Cortex of kidney (tissue), 1 donor: ENCODE measurements around the gene IBTK.
"Not testable (repeated sequence)": the region's sequence is repeated elsewhere in the genome, so short reads cannot be mapped to it uniquely, and the experiment has no call there.

Source experiments
- DNase-seq: peaks from one replicate; lab custom pipeline; 2025; lab: John Stamatoyannopoulos, UW

The IBTK gene

DNA sequence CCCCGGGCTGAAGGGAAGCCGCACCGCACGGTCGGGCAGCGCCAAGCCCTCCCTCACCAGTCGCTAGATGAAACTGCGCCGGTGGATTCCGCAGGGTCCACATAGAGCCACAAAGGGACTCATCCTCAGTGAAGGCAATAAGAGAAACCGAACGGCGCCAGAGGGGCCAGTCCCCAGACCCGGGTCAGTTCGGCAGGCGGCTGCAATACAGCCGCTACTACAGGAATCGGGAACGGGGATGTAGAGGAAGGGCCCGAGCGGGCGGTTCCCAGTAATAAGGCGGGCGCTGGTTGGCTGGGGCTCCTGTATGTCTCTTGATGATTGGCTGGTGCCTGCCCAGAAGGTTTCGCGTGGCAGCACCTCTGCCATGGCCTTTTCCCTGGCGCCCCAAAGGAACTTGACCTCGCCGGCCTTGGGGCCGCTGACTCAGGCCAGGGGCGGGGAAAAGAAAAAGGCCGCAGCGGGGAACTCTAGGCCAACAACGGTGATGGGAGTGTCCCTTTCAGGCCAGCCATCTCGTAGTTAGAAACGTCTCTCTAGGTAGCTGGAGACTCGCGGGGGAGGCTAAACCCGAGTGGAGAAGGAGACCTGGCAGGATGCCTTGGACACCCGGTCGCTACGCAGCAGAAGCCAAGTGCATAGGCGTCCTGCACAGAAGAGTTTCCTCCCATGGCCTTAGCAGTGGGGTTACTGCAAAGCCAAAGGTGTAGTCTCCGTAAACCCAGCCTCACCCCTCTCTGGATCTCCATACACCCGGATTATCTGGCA is at the start of gene IBTK:
TSS of gene IBTK (minus strand) at position 240 of the 768 bp plus-strand sequence. CDS start 7,258 bp downstream, outside the sequence.
- DNase-seq: no peak

DNA sequence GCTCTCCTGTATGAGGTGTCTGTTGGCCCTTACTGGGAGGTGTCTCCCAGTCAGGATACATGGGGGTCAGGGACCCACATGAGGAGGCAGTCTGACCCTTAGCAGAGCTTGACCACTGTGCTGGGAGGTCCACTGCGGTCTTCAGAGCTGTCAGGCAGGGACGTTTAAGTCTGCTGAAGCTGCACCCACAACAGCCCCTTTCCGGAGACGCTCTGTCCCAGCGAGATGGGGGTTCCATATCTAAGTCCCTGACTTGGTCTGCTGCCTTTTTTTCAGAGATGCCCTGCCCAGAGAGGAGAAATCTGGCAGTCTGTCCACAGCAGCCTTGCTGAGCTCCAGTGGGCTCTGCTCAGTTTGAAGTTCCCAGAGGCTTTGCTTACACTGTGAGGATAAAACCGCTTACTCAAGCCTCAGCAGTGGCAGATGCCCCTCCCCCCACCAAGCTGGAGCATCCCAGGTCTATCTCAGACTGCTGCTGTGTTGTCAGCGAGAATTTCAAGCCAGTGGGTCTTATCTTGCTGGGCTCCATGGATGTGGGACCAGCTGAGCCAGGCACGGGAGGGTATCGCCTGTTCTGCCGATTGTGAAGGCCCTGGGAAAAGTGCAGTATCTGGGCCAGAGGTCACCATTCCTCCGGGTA is 36.3 kb upstream of the IBTK start:
- no peak for DNase-seq

- not testable (repeated sequence) for DNase-seq
Observed at GRCh38 chr6:82281550-82281949, 34.0 kb upstream of the IBTK start.

GRCh38 chr6:82277686-82278085 is 30.1 kb upstream of the IBTK start:
- no peak for DNase-seq

DNA sequence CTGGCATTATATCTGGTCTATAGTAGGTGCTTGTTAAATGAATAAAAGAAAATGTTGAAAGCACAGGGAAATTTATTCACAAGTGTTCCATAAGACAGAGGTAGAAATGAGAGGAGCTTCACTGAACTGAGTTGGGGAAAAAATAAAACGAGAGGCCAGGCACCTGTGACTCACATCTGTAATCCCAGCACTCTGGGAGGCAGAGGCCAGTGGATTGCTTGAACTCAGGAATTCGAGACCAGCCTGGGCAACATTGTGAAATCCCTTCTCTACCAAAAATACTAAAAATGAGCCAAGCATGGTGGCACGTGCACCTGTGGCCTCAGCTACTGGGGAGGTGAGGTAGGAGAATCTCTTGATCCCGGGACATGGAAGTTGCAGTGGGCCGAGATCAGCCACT is 28.1 kb upstream of the IBTK start:
- DNase-seq: no peak

GRCh38 chr6:82273295-82273694 is 25.8 kb upstream of the IBTK start:
- no peak for DNase-seq

DNA sequence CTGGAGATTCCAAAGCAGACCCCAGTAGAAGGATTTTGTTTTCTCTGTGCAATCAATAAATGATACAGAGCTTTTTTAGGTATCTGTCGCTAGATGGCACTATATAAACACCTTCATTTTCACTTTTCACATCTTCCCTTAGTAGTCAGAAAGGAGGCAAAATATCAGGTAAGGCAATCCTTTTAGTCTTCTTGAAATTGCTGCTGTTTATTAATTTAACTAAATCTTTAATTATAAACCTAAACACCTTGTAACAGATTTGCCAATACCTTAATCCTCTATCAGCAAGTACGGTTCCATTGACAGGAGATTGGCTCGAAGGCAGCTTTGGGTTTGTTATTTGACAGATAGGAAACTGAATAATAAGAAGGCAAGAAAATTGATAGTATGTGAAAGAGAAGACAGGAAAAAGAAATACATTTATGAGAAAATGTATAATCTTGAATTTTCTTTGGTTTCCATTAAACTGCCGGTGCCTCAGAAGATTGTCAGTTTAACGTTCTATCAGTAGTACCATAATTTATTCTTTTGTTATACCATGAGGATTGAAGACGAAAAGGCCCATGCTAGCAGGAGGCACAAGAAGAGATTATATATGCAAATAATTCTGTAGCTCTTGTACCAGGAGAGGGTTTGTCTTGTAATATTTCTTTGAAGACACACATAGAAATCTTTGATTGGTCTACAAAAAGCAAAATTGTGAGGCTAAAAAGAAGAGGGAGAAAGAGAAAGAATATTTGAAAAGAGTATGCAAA is 23.5 kb upstream of the IBTK start:
- DNase-seq: no peak

DNA sequence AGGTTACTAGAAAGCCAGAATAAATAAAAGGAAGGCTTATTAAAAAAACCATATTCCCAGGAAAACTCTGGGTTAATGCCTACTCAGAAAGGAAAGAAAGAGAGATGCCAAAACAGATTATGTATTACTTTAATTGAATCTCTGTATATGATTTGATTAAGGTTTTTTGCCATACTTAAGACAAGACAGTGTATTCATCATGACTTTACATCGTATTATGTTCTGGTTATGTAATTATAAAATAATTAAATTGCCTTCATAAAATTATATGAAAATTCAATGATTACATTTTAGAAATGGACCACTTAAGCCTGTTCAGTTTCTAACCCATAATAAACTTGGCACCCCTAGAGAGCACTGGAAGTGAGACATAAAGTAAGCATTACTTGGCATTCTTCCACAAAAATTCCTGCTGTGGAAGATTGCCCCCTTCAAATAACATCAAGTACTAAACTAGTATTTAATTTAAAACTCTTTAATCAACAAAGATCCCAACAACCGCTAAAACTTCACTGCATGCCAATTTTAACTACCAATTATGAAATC is 20.8 kb upstream of the IBTK start:
- no peak for DNase-seq

DNA sequence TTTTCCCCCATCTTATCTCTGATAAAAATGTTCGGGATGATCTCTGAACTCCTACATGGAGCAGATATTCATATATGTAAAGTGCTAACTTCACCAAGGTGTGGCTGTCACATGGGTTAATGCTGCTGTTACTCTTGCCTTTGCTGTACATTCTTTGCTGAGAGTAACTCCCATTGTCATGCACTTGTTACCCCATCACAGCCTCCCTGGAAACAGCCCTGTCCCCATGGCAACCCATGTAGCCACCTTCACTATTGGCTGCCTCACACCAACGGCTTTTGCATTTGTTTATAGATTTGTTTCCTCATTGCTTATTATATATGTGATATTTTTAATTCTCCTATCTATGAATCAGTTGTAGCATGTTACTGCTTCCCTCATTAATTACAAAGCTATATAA is 17.3 kb upstream of the IBTK start:
- DNase-seq: no peak

- no peak for DNase-seq
Observed at GRCh38 chr6:82264321-82264720, 16.8 kb upstream of the IBTK start.

DNA sequence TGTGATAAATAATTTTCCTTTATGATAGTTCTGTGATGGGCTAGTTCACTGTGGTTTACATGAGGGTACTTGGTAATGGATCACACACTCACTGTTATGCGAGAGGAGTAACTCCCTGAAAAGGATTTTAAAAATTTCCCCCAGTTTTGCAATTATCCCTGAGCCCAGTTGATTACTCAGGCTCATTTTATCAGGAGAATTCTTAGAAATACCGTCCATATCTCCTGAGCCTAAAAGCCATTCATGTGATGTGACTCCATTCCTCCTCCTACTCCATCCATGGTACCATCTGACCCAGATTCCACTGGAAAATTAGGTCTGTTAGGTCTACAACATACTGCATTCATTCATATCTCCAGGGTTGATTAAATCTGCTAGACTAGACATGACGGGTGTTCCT is 16.4 kb upstream of the IBTK start:
- no peak for DNase-seq

- no peak for DNase-seq
Observed at GRCh38 chr6:82260997-82261732, 13.6 kb upstream of the IBTK start.

DNA sequence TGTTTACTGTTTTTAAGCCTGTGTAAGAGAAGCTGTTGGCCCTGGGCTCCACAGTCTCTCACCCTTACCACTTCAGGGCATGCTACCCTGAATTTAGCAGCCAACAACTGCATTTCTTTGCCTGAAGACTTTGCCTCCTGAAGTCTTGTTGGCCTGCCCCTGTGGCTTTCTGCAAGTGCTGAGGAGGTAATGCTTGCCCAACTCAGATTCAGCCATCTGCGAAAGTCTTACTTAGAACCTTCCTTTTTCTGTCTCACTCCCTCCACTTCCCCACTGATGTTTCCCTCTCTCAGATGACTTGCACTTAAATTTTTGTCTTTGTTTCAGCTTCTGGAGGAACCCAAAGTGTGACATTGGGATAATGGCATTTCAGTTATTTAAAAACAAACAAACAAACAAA is 11.8 kb upstream of the IBTK start:
- no peak for DNase-seq

DNA sequence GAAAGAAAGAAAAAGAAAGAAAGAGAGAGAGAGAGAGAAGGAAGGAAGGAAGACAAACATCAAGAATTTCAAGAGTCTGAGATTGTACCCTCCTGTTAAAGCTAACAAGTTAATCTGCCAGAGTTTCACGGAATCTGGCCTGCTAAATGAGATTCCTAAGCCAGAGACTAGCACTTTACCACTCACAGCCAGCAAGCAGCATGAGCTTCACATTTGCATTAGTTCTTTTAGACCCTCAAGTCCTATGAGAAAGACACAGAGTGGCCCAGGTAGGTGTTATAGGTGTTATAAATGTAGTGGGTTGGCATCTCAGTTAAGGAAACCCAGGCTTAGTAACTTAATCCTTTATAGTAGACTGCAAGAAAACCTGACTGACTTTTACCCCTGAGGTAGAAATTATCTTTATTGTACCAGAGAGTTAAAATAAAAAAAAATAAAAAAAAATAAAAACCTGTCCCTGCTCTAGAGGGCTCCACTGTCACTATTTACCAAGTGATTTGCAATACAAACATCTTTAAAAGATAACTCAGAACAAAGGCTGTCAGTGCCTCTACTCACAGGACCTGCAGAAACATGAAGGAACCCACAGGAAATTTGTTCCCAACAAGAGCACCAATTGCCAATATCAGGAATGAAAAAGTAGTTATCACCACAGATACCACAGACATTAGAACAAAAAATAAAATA is 9.7 kb upstream of the IBTK start:
- no peak for DNase-seq

GRCh38 chr6:82254722-82255121 is 7.2 kb upstream of the IBTK start:
- not testable (repeated sequence) for DNase-seq

DNA sequence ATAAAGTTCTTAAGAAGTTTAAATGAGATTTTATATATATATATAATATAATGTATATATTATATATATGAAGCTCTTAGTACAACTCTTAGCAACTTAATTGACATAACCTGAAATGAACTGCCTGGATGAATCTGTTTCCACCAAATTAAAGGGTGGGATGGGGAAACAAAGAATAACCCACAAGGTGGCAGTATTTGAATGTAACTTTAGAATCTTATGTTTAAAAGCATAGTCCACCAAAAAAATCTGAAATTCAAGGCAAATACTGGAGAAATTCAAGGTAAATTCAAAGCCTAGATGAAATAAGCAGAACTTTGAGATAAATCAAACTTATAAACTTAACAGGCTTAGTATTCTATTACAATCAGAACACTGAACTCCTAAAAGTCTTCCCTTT is 4.4 kb upstream of the IBTK start:
- no peak for DNase-seq

- DNase-seq: no peak
Observed at GRCh38 chr6:82249381-82250253, 2.1 kb upstream of the IBTK start.

DNA sequence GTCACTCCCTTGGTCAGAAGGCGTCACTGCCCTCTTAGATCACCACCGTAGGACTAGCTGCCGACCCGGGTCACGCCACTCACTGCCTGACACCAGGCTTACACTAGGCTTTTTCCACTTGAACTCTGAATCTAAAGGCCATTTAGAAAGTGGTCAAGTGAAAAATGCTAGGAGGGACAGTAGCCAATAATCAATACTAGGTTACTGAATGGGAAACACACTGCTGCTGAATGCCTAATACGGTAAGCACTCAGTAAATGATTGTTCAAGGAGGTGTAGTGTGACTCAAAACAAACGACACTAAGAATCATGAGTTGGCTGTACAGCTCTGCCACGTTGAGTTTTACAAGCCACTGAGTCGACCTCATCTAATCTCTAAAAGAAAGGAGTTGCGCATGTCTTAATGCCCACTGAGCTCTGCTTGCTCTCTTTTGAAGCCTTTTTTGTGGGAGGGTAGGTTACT is 760 bp upstream of the IBTK start:
- DNase-seq: no peak

- DNase-seq: no peak
Observed at GRCh38 chr6:82246802-82247504, 591 bp downstream of the IBTK start.

- no peak for DNase-seq
Observed at GRCh38 chr6:82246370-82246769, 1.2 kb downstream of the IBTK start.
